MCF 10A (cell line): ENCODE measurements around the gene MID1IP1. TPM values are rescaled to one million over a fixed set of nuclear protein-coding genes. Genes with fewer than 3 reads are reported as not detected.

Source experiments
- BruUV-seq: library from RNA; stranded (reverse); fragments of 400-500 nt; replicated peaks from 2 replicates; lab custom pipeline; 2021; lab: Mats Ljungman, UMichigan
- CTCF ChIA-PET: fragments of 300-600 bp; sonication (Branson Sonifier 250); formaldehyde crosslinking; extraction: SDS; loops from one replicate; lab custom pipeline; 2021; ENCODE audit warnings: antibody characterized with exemption, inconsistent platforms; lab: Yijun Ruan, JAX
- POLR2A ChIA-PET: fragments of 300-600, 350-650 bp; sonication (Branson Sonifier 250); formaldehyde crosslinking; extraction: SDS; loops from one replicate; lab custom pipeline; 2020; ENCODE audit warnings: antibody characterized with exemption, inconsistent platforms; lab: Yijun Ruan, JAX
- DNase-seq: peaks from one replicate; pipeline ENCODE4 v3.0.0-alpha.2; 2018; ENCODE audit not compliant: unreplicated experiment
- H3K27ac Mint-ChIP-seq: one replicate; pipeline ENCODE4 v1.8.0; 2022; ENCODE audit warnings: mild to moderate bottlenecking, low read depth, mixed read lengths; ENCODE audit not compliant: unreplicated experiment
- H3K27me3 Mint-ChIP-seq: one replicate; pipeline ENCODE4 v1.8.0; 2022; ENCODE audit warnings: mixed read lengths; ENCODE audit not compliant: insufficient read depth, unreplicated experiment
- H3K36me3 Mint-ChIP-seq: one replicate; pipeline ENCODE4 v1.8.0; 2022; ENCODE audit warnings: mild to moderate bottlenecking, moderate library complexity, mixed read lengths; ENCODE audit not compliant: insufficient read depth, unreplicated experiment
- H3K4me1 Mint-ChIP-seq: one replicate; pipeline ENCODE4 v1.8.0; 2022; ENCODE audit warnings: mixed read lengths; ENCODE audit not compliant: insufficient read depth, unreplicated experiment
- H3K4me3 Mint-ChIP-seq: one replicate; pipeline ENCODE4 v1.8.0; 2022; ENCODE audit warnings: mild to moderate bottlenecking, moderate library complexity, mixed read lengths; ENCODE audit not compliant: unreplicated experiment
- H3K9me3 Mint-ChIP-seq: one replicate; pipeline ENCODE4 v1.8.0; 2022; ENCODE audit warnings: mixed read lengths; ENCODE audit not compliant: unreplicated experiment
- CTCF ChIP-seq: fragments of 200-600 bp; IDR thresholded peaks from one replicate; pipeline ENCODE4 v1.8.0; 2022; ENCODE audit warnings: antibody characterized with exemption, mild to moderate bottlenecking; ENCODE audit not compliant: unreplicated experiment
- intact Hi-C: fragments of 100-400 bp; cut with micrococcal nuclease; formaldehyde crosslinking; loops from 2 replicates; pipeline ENCODE4 v1.14.1; 2022
- total RNA-seq: library from RNA; stranded (reverse); gene quantifications from 2 replicates; pipeline ENCODE4 v1.2.3, GENCODE V29; 2022

Gene MID1IP1
- total RNA-seq, 1 experiment from 2014 or later = 52.4 TPM

- H3K4me3 Mint-ChIP-seq = no peak overlapping the region
- H3K4me1 Mint-ChIP-seq = peaks cover 20% of the 10 kb centered on the region
- intact Hi-C loops = no loop called here
- H3K36me3 Mint-ChIP-seq = peaks cover 6% of the 10 kb centered on the region
- no peaks in the 10 kb centered on the region for H3K9me3 Mint-ChIP-seq
- peaks cover 27% of the 10 kb centered on the region for H3K27me3 Mint-ChIP-seq
- no TSS peak for BruUV-seq
- DNase-seq = no peak
- H3K27ac Mint-ChIP-seq = no peak overlapping the region
- POLR2A ChIA-PET = interaction anchor here (0.6 to 0.9 kb wide), 3 partner anchors 11 to 1379 kb away, joined by 3 read pairs; no protein-coding TSS in a partner anchor
- no peak for TF ChIP-seq CTCF
- CTCF ChIA-PET = interaction anchor here (1.1 to 1.3 kb wide), 2 partner anchors 28 to 757 kb away, joined by 3 to 4 read pairs; no protein-coding TSS in a partner anchor
These were observed 4.3 kb upstream of the MID1IP1 start for GRCh38 chrX:38796946-38797345.

GRCh38 chrX:38798956-38799355 is 2.3 kb upstream of the MID1IP1 start:
- H3K36me3 Mint-ChIP-seq = peaks cover 6% of the 10 kb centered on the region
- H3K27ac Mint-ChIP-seq = no peak overlapping the region
- ChIA-PET POLR2A (interaction anchor here (0.7 to 1.3 kb wide), 4 partner anchors 10 to 142 kb away, joined by 3 to 5 read pairs (median 4); no protein-coding TSS in a partner anchor), CTCF (interaction anchor here (0.6 to 0.7 kb wide), 2 partner anchors 28 to 191 kb away, joined by 3 to 4 read pairs; no protein-coding TSS in a partner anchor)
- DNase-seq = peak; percentile 50
- peaks cover 20% of the 10 kb centered on the region for H3K4me1 Mint-ChIP-seq
- BruUV-seq = no TSS peak
- no peaks in the 10 kb centered on the region for H3K9me3 Mint-ChIP-seq
- intact Hi-C loops = no loop called here
- peaks cover 27% of the 10 kb centered on the region for H3K27me3 Mint-ChIP-seq
- TF ChIP-seq CTCF = no peak
- no peak overlapping the region for H3K4me3 Mint-ChIP-seq

GRCh38 chrX:38799995-38800580 is 1.2 kb upstream of the MID1IP1 start:
- Mint-ChIP-seq H3K27ac (no peak overlapping the region), H3K27me3 (peaks cover 27% of the 10 kb centered on the region), H3K4me3 (no peak overlapping the region), H3K36me3 (peaks cover 18% of the 10 kb centered on the region), H3K9me3 (no peaks in the 10 kb centered on the region), H3K4me1 (peaks cover 20% of the 10 kb centered on the region)
- BruUV-seq = no TSS peak
- no peak for DNase-seq
- no peak for TF ChIP-seq CTCF
- ChIA-PET POLR2A (interaction anchor here (0.9 to 2.7 kb wide), 3 partner anchors 11 to 141 kb away, joined by 3 to 17 read pairs (median 5); no protein-coding TSS in a partner anchor), CTCF (no interaction called here)
- intact Hi-C loops = loop anchor here (2.0 kb wide), 1 partner anchor 349 kb away; no protein-coding TSS in a partner anchor

GRCh38 chrX:38803243-38803587 is 2.0 kb downstream of the MID1IP1 start:
- ChIA-PET POLR2A (interaction anchor here (1.1 to 1.8 kb wide), 4 partner anchors 13 to 35 kb away, joined by 3 to 7 read pairs (median 4); no protein-coding TSS in a partner anchor), CTCF (interaction anchor here (0.8 kb wide), 1 partner anchor 46 kb away, joined by 3 read pairs; no protein-coding TSS in a partner anchor)
- H3K27ac Mint-ChIP-seq = peak overlapping the region; percentile 81
- peaks cover 25% of the 10 kb centered on the region for H3K36me3 Mint-ChIP-seq
- BruUV-seq = TSS peak; percentile 81
- intact Hi-C loops = no loop called here
- H3K4me3 Mint-ChIP-seq = peak overlapping the region; percentile 83
- H3K9me3 Mint-ChIP-seq = no peaks in the 10 kb centered on the region
- DNase-seq = no peak
- H3K27me3 Mint-ChIP-seq = peaks cover 12% of the 10 kb centered on the region
- no peak for TF ChIP-seq CTCF
- H3K4me1 Mint-ChIP-seq = peaks cover 7% of the 10 kb centered on the region
